ENCODE measurements around the gene MRPL45. TPM values are rescaled to one million over a fixed set of nuclear protein-coding genes. Genes with fewer than 3 reads are reported as not detected.

MRPL45 gene
- total RNA-seq, 2 donors from 2014 or later, result 29.1 to 30.4 TPM

- no peak overlapping the region for H3K27ac Mint-ChIP-seq
- H3K4me3 Mint-ChIP-seq, result no peak overlapping the region
- H3K9me3 Mint-ChIP-seq, result no peaks in the 10 kb centered on the region
- no peaks in the 10 kb centered on the region for H3K27me3 Mint-ChIP-seq
- no peaks in the 10 kb centered on the region for H3K36me3 Mint-ChIP-seq
- ATAC-seq (no peak), DNase-seq (ENCODE audit: low spot score) (no peak)
- peaks cover 0 to 10% of the 10 kb centered on the region in 2 donors for H3K4me1 Mint-ChIP-seq (ENCODE audit: low read depth in 2 of 2)
Measured at GRCh38 chr17:38361694-38362465, 64.9 kb downstream of the MRPL45 start.

DNA sequence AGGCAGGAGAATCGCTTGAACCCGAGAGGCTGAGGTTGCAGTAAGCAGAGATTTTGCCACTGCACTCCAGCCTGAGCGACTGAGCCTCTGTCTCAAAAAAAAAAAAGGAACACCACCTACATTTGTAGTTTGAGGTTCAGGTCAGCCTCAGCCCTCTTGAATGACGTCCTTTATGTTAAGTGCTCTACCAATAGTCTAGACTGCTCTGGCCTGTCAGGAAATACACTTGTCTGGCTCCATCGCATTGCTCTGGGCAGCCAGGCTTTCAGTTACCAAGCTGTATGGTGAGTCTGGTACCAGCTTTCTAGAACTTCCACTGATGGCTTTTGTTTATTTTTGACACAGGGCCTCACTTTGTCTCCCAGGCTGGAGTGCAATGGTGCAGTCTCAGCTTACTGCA lies 66.0 kb downstream of the MRPL45 start:
- no peak overlapping the region for H3K27ac Mint-ChIP-seq

DNA sequence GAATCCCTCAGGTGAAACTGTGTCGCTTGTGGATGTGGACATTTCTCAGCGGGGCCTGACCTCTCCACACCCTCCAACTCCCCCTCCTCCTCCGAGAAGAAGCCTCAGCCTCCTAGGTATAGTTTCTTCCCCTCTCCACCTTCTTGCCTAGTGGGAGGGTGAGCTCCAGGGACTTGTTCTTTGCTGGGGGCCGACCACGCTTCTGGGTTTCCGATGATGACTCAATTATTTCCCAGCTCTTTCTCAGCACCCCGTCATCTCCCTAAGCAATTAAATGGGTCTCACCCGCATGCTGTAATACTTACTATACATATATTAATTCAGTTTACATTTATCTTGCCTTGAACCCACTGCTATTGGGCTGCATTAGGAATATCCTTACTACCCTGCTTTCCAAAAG lies 67.8 kb downstream of the MRPL45 start:
- H3K4me3 Mint-ChIP-seq, result no peak overlapping the region
- H3K27me3 Mint-ChIP-seq, result no peaks in the 10 kb centered on the region
- H3K4me1 Mint-ChIP-seq (ENCODE audit: low read depth in 2 of 2), result no peaks in the 10 kb centered on the region
- DNase-seq (ENCODE audit: low spot score) (no peak), ATAC-seq (no peak)
- H3K27ac Mint-ChIP-seq, result no peak overlapping the region
- H3K9me3 Mint-ChIP-seq, result no peaks in the 10 kb centered on the region
- H3K36me3 Mint-ChIP-seq, result peaks cover 13% of the 10 kb centered on the region

More for the DNA sequence above, 66.0 kb downstream of the MRPL45 start:
- ATAC-seq (no peak), DNase-seq (ENCODE audit: low spot score) (no peak)
- peaks cover 4% of the 10 kb centered on the region for H3K36me3 Mint-ChIP-seq
- H3K9me3 Mint-ChIP-seq, result no peaks in the 10 kb centered on the region
- no peaks in the 10 kb centered on the region for H3K27me3 Mint-ChIP-seq
- H3K4me3 Mint-ChIP-seq, result no peak overlapping the region
- no peaks in the 10 kb centered on the region for H3K4me1 Mint-ChIP-seq (ENCODE audit: low read depth in 2 of 2)

- Mint-ChIP-seq H3K27me3 (no peaks in the 10 kb centered on the region), H3K4me3 (no peak overlapping the region), H3K4me1 (ENCODE audit: low read depth in 2 of 2) (no peaks in the 10 kb centered on the region), H3K9me3 (no peaks in the 10 kb centered on the region), H3K36me3 (peaks cover 18% of the 10 kb centered on the region), H3K27ac (no peak overlapping the region)
- DNase-seq (ENCODE audit: low spot score) (no peak), ATAC-seq (no peak)
Measured at GRCh38 chr17:38369124-38369886, 72.3 kb downstream of the MRPL45 start.

Other genes with a start within 250 kb of the MRPL45 start
- gene TBC1D3C, start 228.5 kb upstream of the MRPL45 start, total RNA-seq, result not detected
- 10 to 100 TPM in 1 of 2 donors, not detected in 1; 13.3 TPM for gene TBC1D3E, start 169.2 kb upstream of the MRPL45 start, total RNA-seq
- gene TBC1D3, start 104.6 kb upstream of the MRPL45 start, total RNA-seq, result 1 to 10 TPM in 1 of 2 donors, not detected in 1; 3.9 TPM
- gene GPR179, start 46.8 kb downstream of the MRPL45 start, total RNA-seq, result under 1 TPM in 1 of 2 donors, not detected in 1; 0.10 TPM
- 10 to 100 TPM; 14.2 to 29.7 TPM for gene SOCS7, start 54.7 kb downstream of the MRPL45 start, total RNA-seq
- 1 to 10 TPM in 1 of 2 donors, under 1 TPM in 1; 0.55 to 2.9 TPM for gene ARHGAP23, start 131.3 kb downstream of the MRPL45 start, total RNA-seq

Measured in natural killer cell treated with Interleukin-12 subunit alpha and Interleukin-12 subunit beta and Interleukin-15 and Interleukin-18, amount 100 ng/mL, for 72 hours (primary cell).